GM21381 (cell line): ENCODE results near the gene FADS6.

Source experiments
- ATAC-seq: cut with Tn5 transposase; IDR thresholded peaks from one replicate; pipeline ENCODE4 v1.9.1; 2021; ENCODE audit warnings: mild to moderate bottlenecking, moderate library complexity; ENCODE audit not compliant: unreplicated experiment

The FADS6 gene

DNA sequence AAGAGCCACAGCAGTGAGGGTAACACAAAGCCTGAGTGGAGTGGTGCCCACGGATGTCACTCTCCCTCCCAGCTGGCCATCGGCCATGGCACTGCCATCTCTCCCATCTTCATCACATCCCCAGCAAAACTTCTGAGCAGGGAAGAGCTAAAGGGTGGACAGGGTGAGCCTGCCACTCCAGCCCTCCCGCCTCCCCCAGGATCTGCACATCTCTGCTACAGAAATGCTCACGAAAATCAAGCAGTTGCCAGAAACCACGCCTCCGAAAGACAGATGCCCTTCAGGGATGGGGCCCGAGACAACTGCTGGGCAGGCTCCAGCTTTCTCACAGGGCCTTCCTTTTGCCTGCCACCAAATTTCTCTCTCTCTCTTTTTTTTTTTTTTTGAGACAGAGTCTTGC is 37.3 kb downstream of the FADS6 start:
- ATAC-seq = no peak

DNA sequence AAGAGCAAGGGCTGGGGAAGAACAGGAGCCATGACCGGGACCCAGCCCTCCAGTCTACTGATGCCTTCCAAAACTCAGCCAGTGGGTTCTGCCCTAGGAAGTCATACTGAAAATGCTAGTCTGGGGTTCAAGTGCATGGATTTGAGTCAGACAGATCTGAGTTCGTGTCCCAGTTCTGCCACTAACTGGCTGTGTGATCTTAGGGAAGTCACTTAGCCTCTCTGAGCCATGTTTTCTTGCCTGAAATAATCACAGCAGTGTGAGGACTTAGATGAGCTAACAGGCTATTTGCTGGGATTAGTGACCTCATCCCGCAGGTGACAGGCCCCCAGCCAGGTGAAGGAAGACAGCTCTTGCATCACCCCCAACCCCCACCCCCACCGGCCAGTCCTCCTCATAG is 38.1 kb downstream of the FADS6 start:
- no peak for ATAC-seq

DNA sequence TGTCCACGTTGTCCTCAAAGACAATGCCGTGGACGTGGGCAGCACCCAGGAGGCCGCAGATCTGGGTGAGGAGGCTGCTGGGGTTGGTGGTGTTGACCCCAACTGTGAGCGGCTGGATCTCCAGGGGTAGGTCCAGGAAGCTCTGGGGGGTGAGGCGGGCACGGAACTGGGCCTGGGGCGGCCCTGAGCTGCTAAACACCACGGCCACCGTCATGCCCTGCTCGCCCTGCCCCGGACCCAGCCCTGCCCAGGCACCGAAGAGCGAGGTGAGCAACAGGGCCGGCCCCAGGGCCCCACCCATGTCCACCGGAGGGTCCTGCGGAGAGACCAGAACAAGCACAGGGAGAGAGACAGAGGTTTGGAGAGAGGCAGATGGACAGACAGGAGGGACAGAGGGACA is 38.6 kb downstream of the FADS6 start:
- ATAC-seq = no peak

DNA sequence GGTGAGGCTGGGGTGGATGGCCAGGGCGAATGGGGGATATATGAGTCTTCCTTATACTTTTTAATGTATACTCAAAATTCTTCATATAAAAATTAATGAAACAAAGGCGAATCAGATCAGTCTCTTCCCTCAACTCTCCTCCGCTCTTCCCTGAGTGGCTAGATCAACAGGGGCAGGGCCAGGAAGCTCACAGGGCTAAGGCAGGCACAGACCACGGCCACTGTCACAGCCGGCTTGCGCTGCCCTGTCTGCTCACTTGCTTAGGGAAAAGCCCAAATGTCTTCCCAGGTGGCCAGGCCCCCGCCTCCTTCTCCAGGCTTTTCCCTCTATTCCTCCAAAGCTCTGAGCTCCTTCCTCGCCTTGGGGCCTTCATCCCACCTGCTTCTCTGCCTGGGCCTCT is 39.8 kb downstream of the FADS6 start:
- ATAC-seq = no peak

DNA sequence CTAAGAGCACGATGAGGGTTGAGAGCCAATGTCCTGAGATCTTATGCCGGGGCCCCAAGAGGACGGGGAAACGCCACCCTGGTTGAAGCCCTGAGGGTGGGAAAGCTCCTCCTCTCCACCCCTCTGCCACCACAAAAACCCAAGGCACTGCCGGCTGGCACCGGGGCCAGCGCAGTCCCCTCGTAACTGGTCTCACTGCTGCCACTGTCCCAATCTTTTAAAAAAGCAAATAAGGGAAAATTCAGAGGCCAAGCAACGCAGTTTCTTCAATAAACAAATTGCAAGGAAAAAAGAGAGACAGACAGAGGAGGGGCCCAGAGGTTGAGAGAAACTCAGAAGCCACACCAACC is 40.4 kb downstream of the FADS6 start:
- ATAC-seq = no peak

DNA sequence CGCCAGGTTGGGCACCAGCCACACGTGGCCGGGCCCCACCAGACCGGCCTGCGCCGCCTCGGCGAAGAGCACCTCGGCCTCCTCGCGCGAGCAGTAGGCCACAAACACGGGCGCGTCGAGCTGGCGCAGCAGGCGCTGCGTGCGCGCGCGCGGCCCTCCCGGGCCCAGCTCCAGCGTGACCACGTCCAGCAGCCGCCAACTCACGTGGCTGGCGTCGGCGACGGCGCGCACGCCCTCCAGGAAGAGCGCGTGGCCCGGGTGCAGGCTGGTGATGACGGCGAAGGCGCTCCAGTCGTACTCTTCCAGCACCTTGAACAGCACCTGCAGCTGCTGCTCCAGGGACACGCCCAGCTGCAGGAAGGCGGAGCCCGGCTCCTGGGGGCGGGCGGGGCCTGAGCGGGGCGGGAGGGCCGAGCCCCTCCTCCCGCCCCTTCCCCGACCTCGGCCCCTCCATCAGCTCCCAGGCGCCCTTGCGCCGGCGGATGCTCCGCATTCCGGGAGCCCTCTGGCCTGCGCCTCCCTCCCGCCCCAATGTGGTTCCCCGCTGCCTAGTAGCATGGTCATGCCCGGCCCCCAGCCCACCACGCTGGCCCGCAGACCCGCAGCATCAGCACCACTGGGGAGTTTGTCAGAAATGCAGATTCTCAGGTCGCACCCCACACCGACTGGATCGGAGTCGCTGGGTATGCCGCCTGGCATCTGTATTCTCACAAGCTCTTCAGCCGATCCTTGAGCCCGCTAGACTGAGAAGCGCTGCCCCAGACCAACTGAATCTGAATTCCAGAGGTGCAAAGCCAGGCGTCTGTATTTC is 41.0 kb downstream of the FADS6 start:
- no peak for ATAC-seq

DNA sequence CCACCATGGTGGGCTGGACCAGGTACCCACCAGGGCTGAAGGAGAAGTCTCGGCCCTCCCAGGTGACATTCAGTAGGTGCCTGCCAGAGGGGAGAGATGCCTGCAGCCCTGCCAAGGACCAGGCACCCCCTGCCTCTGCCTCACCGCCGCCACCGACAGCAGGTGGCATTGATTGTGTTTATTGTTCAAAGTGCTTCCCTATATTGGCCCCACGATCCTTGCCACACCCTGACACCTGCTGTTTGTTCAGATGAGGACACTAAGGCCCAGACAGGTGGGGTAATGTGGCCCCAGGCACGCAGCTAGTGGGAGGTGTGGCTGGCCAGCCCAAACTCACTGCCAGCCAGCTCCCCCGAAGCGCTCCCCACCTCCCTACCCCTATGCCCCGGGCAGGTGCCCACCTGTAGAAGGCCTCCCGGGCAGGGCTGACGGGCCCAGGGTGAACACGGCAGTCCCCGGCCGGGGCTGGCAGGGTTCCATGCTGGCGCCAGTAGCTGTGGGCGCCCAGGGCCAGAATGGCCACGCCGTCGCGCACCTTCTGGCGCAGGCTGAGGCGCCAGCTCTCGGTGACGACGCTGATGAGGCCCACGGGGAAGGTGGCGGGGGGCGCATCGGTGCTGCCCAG is 41.7 kb downstream of the FADS6 start:
- no peak for ATAC-seq

DNA sequence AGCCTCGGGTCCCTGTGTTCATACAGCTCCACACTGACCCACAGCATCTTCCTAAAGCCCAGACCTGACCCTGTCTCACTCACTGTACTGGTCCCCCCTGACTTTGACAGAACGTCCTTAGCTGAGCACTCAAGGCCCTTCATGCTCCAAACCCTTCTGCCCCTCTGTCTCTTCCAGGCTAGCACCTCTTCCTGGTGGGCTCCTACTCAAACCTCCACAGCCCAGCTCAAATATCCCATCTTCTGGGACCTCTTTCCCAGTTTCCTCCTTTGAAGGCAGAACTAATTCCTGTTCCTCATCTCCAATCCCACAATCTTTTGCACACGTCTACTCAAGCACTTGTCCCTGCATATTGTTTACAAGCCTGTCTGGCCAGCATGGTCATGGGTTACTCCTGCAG is 42.5 kb downstream of the FADS6 start:
- ATAC-seq = no peak

DNA sequence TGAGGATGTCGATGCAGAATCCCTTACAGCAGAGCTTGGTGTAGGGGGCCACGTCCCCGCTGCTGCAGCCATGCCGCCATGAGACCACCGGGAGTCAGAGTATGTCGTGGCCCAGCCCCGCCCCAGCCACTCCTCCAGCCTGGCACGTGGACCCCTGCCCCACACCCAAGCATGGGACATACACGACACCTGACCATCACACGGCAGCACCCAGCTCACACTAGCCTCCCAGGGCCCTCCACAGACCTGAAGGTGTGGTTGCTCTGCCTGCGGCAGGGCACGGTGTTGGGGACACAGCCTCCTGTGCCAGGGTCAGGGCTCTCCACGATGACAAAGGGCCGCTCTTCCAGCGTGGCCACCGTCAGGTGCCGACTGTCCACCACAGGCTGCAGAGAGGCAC is 43.1 kb downstream of the FADS6 start:
- ATAC-seq = no peak

DNA sequence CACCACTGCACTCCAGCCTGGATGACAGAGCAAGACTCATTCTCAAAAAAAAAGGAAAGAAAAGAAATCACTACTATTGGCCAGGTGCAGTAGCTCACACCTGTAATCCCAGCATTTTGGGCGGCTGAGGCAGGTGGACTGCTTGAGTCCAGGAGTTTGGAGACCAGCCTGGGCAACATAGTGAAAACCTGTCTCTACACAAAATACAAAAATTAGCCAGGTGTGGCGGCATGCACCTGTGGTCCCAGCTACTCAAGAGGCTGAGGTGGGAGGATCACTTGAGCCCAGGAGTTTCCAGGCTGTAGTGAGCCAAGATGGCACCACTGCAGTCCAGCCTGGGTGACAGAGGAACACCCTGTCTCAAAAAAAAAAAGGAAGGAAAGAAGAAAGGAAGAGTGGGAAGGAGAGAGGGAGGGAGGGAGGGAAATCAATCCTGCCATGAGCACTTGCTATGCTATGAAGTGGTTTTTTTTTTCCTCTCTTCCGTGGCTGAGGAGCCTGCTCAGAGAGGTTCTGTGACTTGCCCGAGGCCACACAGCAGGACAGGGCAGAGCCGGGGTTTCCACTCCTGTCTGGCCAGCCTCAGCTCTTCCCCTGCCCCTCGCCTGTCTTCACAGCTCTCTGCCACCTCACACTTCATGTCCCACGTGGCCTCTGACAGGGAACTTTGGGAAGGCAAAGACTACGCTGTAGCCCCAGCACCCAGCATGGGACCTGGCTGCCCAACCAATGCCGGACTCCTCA is 44.6 kb downstream of the FADS6 start:
- ATAC-seq = no peak

DNA sequence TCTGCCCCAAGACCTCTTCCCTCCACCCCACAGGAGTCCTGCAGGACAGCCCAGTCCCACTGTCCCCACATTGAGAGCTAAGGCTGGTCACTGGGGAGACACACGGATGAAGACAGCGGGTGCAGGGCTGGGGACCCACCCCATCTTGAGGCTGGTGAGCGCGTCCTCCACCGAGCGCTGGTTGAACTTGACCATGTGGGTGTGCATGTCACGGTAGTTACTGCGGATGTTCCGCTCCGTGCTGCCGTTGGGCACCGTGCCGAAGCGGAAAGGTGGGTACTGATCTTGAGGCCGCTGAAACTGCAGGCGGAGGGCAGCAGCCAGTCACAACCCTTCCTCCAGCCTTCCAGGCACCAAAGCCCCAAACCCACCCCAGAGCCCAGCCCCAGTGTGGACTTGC is 46.8 kb downstream of the FADS6 start:
- ATAC-seq = no peak

DNA sequence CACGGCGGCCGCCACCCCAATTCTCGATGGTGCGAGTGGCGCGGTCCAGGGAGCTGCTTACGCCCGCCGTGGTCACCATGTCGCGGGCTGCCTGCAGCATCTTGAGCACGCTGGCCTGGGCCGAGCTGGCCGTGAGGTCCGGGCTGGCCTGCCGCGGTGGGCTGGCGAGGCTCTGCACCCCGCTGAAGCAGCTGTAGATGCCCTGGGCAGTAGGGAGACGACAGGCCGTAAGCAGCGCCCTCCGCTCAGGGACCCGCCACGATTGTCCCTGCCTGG is 50.1 kb downstream of the FADS6 start:
- ATAC-seq = no peak

DNA sequence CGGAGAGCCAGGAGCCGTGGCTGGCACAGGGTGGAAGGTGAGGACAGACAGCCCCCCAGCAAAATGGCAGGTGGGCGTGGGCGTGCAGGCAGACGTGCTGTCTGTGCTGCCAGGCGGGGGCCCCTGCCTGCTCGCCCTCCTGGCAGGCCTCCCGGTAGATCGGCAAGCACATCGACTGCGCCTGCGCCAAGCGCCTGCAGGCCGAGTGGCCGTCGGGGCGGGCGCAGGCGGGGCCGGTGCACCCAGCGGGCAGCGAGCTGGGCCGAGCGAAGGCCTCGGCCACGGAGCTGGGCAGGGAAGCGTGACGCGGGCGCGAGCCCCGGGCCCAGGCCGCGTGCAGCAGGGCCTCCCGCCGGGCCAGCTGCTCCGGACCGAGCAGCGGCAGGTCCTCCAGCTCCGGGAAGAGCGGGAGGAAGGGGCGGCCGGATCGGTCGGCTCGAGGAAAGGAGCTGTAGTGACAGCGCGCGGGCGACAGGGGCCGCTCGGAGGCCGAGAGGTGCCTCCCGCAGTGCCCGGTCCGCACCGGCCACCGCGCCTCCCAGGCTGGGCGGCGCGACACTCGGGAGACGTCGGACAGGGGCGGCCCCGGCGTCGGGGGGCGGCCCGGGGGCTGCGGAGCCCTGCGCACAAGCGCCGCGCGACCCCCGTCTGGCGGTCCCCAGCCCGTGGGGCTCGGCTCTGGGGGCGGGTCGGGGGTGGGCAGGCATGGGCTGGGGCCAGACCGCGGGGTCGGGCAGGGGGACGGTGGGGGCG is 50.7 kb downstream of the FADS6 start:
- no peak for ATAC-seq

DNA sequence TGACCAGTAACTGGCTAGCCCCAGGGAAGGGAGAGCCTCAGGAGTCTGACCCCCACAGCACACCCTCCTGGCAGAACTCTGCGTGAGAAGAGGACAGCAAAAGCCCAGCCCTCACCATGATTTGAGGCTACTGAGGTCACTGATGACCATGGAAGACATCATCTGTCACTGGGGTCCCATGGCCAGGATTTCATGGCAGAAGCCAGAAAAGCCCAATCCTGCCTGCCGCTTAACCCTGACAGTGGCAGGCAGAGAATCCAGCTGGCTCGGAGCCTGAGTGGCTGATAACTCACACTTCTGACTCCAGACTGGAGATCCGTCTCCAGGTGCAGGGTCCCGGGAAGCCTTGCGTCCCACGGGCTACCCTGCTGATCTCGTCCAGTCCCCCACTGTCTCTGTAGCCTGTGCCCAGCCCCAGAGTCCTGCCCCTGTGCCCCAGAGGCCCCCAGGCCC is 51.3 kb downstream of the FADS6 start:
- ATAC-seq = no peak

DNA sequence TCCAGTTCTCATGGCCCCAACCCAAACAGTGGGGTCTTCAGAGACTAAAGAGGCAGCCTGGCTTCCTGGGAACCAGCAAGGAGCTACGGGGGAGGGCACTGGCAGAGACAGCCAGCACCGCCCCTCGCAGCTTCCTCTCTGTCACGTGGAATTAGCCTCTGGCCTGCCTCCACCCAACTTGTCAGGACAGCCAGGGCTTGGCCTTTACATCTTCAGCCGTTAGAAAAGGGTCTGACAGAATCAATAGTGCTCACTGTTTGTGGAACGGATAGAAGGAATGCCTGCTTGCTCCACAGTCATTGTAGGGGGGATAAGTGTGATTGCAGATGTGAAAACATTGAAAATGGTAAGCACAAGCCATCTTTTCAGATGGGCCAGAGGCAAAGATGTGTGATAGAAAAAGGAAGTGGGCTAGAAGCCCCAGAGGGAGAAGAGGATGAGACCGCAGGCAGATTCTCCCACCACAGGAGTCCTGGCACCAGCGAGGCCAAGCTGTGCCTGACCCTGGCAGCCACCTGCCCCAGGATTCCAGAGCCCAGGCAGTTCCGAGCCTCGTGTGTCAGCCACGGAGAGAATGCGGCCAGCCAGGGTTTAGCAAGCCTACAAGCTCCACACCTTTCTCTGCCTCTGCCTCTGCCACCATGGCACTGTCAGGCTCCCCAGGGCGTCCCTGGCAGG is 52.3 kb downstream of the FADS6 start:
- no peak for ATAC-seq

DNA sequence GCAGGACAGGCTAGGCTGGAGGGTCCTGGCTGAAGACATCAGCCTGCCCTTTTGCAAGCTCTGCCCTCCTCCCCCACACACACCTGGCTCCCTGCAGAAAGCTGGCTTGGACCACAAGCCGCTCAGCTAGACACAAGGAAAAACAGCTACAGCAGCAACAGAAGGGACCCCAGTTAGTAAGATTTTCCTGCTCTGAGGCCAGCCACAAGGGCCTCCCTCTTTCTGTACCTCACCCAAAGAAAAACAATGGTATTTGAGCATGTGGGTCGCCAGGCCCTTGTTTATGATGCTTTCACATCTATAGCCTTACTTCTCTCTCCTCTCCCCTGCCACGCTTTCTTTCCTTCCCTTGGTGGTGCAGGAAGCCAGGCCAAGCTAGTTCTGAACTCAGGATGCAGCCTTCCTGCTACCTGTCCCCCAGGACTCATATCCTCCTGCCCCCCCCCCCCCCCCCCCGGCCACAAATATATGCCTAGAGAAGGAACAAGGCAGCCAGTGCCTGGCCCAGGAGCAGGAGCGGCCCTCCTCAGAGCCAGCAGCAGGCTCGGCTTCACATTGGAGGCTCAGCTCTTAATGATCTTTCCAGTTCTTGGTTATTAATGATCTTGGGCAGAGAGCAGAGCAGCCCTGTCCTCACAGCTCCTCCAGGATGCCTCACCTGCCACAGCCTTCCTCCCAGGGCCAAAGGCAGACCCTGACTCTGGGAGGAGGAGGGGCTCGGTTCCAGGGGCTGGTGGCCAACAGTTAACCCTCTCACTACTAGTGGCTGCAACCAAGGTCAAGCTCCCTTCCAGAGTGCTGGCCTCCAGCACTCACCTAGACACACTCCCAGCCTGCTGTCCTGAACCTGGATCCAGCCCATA is 53.2 kb downstream of the FADS6 start:
- ATAC-seq = no peak

DNA sequence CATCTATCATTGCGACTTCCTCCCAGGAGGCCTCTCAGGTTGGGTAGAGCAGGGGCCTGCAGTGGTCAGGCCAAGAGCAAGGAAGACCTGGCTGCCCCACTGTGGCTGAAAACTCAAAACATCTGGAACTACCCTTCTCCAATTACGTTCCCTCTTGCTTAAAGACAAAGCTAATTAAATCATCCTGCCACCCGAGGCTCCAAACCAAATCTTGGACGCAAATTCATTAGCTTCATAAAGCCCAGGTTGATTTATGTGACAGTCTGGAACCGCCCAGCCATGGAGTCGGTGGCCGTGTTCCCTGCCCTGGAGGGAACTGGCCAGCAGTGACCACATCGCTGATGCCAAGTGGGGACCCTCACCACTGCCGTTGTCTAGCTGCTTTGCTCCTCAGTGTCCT is 55.2 kb downstream of the FADS6 start:
- ATAC-seq = no peak

DNA sequence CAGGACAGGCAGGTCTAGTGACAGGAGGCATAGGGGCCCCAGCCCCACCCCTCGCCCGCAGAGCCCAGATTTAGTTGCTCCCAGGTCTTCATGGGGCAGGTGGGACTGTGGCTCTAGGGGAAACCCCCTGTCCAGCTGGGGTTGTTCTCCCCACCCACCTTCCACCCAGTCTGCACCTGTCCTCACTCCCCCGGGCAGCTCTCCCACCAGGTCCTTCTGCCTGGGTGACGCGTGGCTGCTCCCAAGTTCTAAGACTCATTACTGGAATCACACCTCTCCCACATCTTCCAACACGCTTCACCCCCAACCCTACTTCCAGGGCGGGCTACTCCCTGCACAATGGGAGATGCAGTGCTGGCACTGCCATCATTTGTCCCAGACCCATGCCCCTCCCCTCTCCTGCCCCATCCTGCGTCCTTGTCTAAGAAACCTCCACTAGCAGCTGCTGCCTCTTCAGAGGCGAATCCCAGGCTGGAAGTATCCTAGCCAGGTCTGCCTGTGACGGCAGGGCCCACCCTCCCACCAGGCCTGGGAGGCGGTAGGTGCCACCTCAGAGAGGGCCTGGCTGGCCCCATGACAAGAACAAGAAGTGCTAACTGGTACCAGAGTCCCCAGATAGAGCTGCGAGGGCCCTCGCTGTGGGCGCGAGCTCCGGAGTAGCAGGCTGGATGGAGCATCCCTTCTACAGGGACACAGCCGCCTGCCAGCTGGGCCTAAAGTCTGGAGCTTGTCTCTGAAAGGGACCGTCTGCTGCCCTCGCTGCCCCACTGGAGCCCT is 56.6 kb downstream of the FADS6 start:
- ATAC-seq = no peak

DNA sequence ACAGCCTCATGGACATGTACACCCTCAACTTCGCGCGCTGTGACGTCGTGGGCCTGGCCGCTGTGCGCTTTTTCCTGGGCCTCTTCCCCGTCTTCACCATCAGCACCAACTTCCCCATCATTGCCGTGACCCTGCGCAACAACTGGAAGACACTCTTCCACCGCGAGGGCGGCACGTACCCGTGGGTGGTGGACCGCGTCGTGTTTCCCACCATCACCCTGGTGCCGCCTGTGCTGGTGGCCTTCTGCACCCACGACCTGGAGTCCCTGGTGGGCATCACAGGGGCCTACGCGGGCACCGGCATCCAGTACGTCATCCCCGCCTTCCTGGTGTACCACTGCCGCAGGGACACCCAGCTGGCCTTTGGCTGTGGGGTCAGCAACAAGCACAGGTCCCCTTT is 57.2 kb downstream of the FADS6 start:
- no peak for ATAC-seq
